ENCODE measurements around the gene TTLL3. TPM values are rescaled to one million over a fixed set of nuclear protein-coding genes. Genes with fewer than 3 reads are reported as not detected.
"Not testable (repeated sequence)": the region's sequence is repeated elsewhere in the genome, so short reads cannot be mapped to it uniquely, and the experiment has no call there.

TTLL3 gene
- total RNA-seq, 1 experiment from 2014 or later: 8.4 TPM

DNA sequence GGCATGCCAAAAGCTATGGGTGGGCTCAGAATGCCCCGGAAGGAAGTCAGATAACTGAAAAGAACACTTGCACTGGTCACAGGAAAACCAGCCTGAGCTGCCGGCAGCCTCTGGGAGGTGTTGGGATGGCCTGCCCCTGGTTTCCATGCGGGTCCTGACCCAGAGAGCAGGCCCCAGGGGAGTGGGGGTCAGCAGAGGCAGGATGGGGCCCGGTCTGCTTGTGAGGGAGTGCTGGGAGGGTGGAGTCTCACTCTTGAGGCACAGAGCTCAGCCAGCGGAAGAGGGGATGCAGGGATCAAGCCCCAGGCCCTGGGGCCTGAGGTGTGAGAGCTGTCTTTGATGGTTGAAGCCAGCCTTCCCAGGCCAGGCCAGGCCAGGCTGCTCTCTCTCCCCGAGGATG lies 36.2 kb downstream of the TTLL3 start:
- Histone ChIP-seq H3K36me3 (ENCODE audit: low read depth, low read length) (peaks cover 1% of the 10 kb centered on the region), H3K79me2 (ENCODE audit: low read length) (peaks cover 14% of the 10 kb centered on the region), H3K9me3 (ENCODE audit: low read length) (no peaks in the 10 kb centered on the region), H3K9me2 (replicated peaks; ENCODE audit: low read length) (no peaks in the 10 kb centered on the region), H3K27ac (ENCODE audit: low read length) (no peak overlapping the region), H3K27me3 (ENCODE audit: low read length) (no peaks in the 10 kb centered on the region), H3K9ac (ENCODE audit: low read length) (no peak overlapping the region), H3K4me1 (ENCODE audit: insufficient read depth, low read length) (peaks cover 19% of the 10 kb centered on the region), H3K4me2 (ENCODE audit: low read length) (no peak overlapping the region), H4K20me1 (ENCODE audit: low read length) (no peaks in the 10 kb centered on the region), H3K4me3 (ENCODE audit: low read length) (no peak overlapping the region), H3F3A (ENCODE audit: low read length, unreplicated experiment) (no peaks in the 10 kb centered on the region), H2AFZ (ENCODE audit: low read length) (no peak overlapping the region)
- no peak for DNase-seq
- ChIA-PET POLR2A (ENCODE audit: unreplicated experiment) (no interaction called here), CTCF (interaction anchor here (0.6 kb wide), 1 partner anchor 11 kb away, joined by 7 read pairs; no protein-coding TSS in a partner anchor)
- ATAC-seq: no peak
- intact Hi-C loops (cut with micrococcal nuclease): loop anchor here (10.0 kb wide), 2 partner anchors 179 to 439 kb away; partner anchors contain the start of gene FANCD2
- TF ChIP-seq, protein P1, sequence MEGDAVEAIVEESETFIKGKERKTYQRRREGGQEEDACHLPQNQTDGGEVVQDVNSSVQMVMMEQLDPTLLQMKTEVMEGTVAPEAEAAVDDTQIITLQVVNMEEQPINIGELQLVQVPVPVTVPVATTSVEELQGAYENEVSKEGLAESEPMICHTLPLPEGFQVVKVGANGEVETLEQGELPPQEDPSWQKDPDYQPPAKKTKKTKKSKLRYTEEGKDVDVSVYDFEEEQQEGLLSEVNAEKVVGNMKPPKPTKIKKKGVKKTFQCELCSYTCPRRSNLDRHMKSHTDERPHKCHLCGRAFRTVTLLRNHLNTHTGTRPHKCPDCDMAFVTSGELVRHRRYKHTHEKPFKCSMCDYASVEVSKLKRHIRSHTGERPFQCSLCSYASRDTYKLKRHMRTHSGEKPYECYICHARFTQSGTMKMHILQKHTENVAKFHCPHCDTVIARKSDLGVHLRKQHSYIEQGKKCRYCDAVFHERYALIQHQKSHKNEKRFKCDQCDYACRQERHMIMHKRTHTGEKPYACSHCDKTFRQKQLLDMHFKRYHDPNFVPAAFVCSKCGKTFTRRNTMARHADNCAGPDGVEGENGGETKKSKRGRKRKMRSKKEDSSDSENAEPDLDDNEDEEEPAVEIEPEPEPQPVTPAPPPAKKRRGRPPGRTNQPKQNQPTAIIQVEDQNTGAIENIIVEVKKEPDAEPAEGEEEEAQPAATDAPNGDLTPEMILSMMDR (conservative IDR thresholded peaks at IDR 0.05; ENCODE audit: low read depth, low read length): no peak
- TF ChIP-seq EZH2 (IDR thresholded peaks at IDR 0.05; ENCODE audit: low read length, unreplicated experiment) (no peak), EZH2phosphoT487 (IDR thresholded peaks at IDR 0.05; ENCODE audit: borderline replicate concordance, low read length) (no peak)
- BruUV-seq (replicated peaks): no TSS peak

DNA sequence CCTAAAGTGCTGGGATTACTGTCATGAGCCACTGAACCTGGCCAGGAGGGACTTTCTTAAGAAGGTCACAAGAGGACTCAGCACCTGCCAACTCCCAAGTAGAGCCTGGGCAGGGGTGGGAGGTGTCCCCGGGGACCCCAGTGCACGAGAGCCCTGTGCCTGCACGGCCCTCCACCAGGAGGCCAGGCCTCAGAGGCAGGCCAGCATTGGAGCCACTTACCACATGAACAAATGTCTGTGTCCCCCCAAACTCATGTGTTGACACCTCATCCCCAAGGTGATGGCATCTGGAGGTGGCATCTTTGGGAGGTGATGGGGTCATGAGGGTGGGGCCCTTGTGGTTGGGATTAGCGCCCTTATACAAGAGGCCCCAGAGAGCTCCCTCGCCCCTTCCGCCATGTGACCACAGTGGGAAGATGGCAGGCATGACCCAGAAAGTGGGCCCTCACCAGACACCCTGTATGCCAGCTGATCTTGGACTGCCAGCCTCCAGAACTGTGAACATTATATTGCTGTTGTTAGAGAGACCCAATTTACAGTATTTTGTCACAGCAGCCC lies 36.9 kb downstream of the TTLL3 start:
- intact Hi-C loops (cut with micrococcal nuclease): loop anchor here (10.0 kb wide), 2 partner anchors 178 to 438 kb away; partner anchors contain the start of gene FANCD2
- TF ChIP-seq, protein P1 (conservative IDR thresholded peaks at IDR 0.05; ENCODE audit: low read depth, low read length): no peak
- no peak for TF ChIP-seq EZH2phosphoT487 (IDR thresholded peaks at IDR 0.05; ENCODE audit: borderline replicate concordance, low read length)
- TF ChIP-seq EZH2 (IDR thresholded peaks at IDR 0.05; ENCODE audit: low read length, unreplicated experiment): no peak
- no TSS peak for BruUV-seq (replicated peaks)
- ChIA-PET CTCF (interaction anchor here (0.6 kb wide), 1 partner anchor 79 kb away, joined by 8 read pairs; no protein-coding TSS in a partner anchor), POLR2A (ENCODE audit: unreplicated experiment) (no interaction called here)
- Histone ChIP-seq H3K27me3 (ENCODE audit: low read length) (no peaks in the 10 kb centered on the region), H3K4me1 (ENCODE audit: insufficient read depth, low read length) (peaks cover 19% of the 10 kb centered on the region), H3K36me3 (ENCODE audit: low read depth, low read length) (no peaks in the 10 kb centered on the region), H3K9ac (ENCODE audit: low read length) (no peak overlapping the region), H3K9me2 (replicated peaks; ENCODE audit: low read length) (no peaks in the 10 kb centered on the region), H3F3A (ENCODE audit: low read length, unreplicated experiment) (no peaks in the 10 kb centered on the region), H3K4me3 (ENCODE audit: low read length) (no peak overlapping the region), H4K20me1 (ENCODE audit: low read length) (no peaks in the 10 kb centered on the region), H3K4me2 (ENCODE audit: low read length) (no peak overlapping the region), H3K9me3 (ENCODE audit: low read length) (no peaks in the 10 kb centered on the region), H2AFZ (ENCODE audit: low read length) (no peak overlapping the region), H3K79me2 (ENCODE audit: low read length) (peaks cover 14% of the 10 kb centered on the region), H3K27ac (ENCODE audit: low read length) (no peak overlapping the region)
- DNase-seq: no peak
- no peak for ATAC-seq

DNA sequence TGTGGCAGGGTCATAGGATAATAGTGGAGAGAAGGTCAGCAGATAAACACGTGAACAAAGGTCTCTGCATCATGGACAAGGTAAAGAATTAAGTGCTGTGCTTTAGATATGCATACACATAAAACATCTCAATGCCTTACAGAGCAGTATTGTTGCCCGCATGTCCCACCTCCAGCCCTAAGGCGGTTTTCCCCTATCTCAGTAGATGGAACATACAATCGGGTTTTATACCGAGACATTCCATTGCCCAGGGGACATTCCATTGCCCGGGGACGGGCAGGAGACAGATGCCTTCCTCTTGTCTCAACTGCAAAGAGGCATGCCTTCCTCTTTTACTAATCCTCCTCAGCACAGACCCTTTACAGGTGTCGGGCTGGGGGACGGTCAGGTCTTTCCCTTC lies 37.8 kb downstream of the TTLL3 start:
- H3K36me3 ChIP-seq (ENCODE audit: low read depth, low read length); H3K4me2 ChIP-seq (ENCODE audit: low read length); H3K4me3 ChIP-seq (ENCODE audit: low read length); H3K9ac ChIP-seq (ENCODE audit: low read length); DNase-seq; H3K27me3 ChIP-seq (ENCODE audit: low read length); H3K27ac ChIP-seq (ENCODE audit: low read length); H3K9me3 ChIP-seq (ENCODE audit: low read length); ATAC-seq; CTCF ChIA-PET; BruUV-seq (replicated peaks); POLR2A ChIA-PET (ENCODE audit: unreplicated experiment); H3K79me2 ChIP-seq (ENCODE audit: low read length); H2AFZ ChIP-seq (ENCODE audit: low read length); H3F3A ChIP-seq (ENCODE audit: low read length, unreplicated experiment); H4K20me1 ChIP-seq (ENCODE audit: low read length); H3K9me2 ChIP-seq (replicated peaks; ENCODE audit: low read length): not testable (repeated sequence)
- peaks cover 12% of the 10 kb centered on the region for H3K4me1 ChIP-seq (ENCODE audit: insufficient read depth, low read length)
- intact Hi-C loops (cut with micrococcal nuclease): loop anchor here (1.0 to 10.0 kb wide), 3 partner anchors 98 to 437 kb away; partner anchors contain the start of gene FANCD2

Measured in PC-3 (cell line).